ENCODE measurements around the gene MOB3C. TPM values are rescaled to one million over a fixed set of nuclear protein-coding genes. Genes with fewer than 3 reads are reported as not detected.

MOB3C gene
- total RNA-seq, 2 experiments from 2014 or later: 21.0 to 23.8 TPM

DNA sequence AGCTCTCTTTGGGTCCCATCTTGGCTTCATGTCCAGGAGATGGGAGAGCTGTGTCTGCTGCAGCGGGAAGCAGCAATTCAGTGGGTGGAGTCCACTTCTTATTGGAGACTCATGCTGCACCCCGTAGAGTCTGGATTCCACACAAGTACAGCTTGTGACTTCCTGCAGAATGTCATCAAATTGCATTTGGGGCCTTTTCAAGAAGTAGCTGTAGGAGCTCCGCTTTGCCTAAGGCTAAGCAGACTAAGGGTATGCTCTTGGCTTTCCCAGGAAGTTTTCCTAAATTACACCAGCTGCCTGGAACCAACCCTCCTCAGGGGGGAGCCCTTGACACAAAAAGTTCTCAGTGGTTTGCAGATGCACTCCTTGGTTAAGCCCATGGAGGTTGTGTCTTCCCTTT, 5.7 kb upstream of the MOB3C start:
- H3K9me3 Mint-ChIP-seq: no peaks in the 10 kb centered on the region
- H3K36me3 Mint-ChIP-seq: peaks cover 1% of the 10 kb centered on the region
- DNase-seq: no peak
- POLR2A ChIA-PET: no interaction called here
- no peak for ATAC-seq (ENCODE audit: low read depth)
- H3K4me3 Mint-ChIP-seq: no peak overlapping the region
- H3K4me1 Mint-ChIP-seq: peaks cover 20% of the 10 kb centered on the region
- H3K27me3 Mint-ChIP-seq: peaks cover under 1% of the 10 kb centered on the region
- H3K27ac Mint-ChIP-seq: no peak overlapping the region

GRCh38 chr1:46621930-46622329, 5.3 kb upstream of the MOB3C start:
- no peak overlapping the region for H3K4me3 Mint-ChIP-seq
- peaks cover 2% of the 10 kb centered on the region for H3K27me3 Mint-ChIP-seq
- ATAC-seq (ENCODE audit: low read depth): no peak
- no peak for DNase-seq
- H3K9me3 Mint-ChIP-seq: no peaks in the 10 kb centered on the region
- H3K36me3 Mint-ChIP-seq: no peaks in the 10 kb centered on the region
- H3K27ac Mint-ChIP-seq: no peak overlapping the region
- POLR2A ChIA-PET: no interaction called here
- peaks cover 24% of the 10 kb centered on the region for H3K4me1 Mint-ChIP-seq

- no peaks in the 10 kb centered on the region for H3K36me3 Mint-ChIP-seq
- POLR2A ChIA-PET: interaction anchor here (1.3 kb wide), 1 partner anchor 100 kb away, joined by 4 read pairs; the partner anchor contains the start of gene EFCAB14
- H3K4me1 Mint-ChIP-seq: peaks cover 40% of the 10 kb centered on the region
- H3K4me3 Mint-ChIP-seq: no peak overlapping the region
- H3K9me3 Mint-ChIP-seq: no peaks in the 10 kb centered on the region
- no peak for ATAC-seq (ENCODE audit: low read depth)
- H3K27ac Mint-ChIP-seq: no peak overlapping the region
- DNase-seq: no peak
- H3K27me3 Mint-ChIP-seq: peaks cover 2% of the 10 kb centered on the region
Observed at GRCh38 chr1:46619656-46620258, 3.1 kb upstream of the MOB3C start.

- ATAC-seq (ENCODE audit: low read depth): no peak
- H3K27me3 Mint-ChIP-seq: peaks cover 2% of the 10 kb centered on the region
- H3K4me3 Mint-ChIP-seq: no peak overlapping the region
- H3K27ac Mint-ChIP-seq: no peak overlapping the region
- H3K4me1 Mint-ChIP-seq: peaks cover 47% of the 10 kb centered on the region
- POLR2A ChIA-PET: interaction anchor here (0.7 to 1.3 kb wide), 2 partner anchors 39 to 100 kb away, joined by 3 to 4 read pairs; partner anchors contain the start of gene EFCAB14
- no peaks in the 10 kb centered on the region for H3K9me3 Mint-ChIP-seq
- no peak for DNase-seq
- no peaks in the 10 kb centered on the region for H3K36me3 Mint-ChIP-seq
Observed at GRCh38 chr1:46618754-46619415, 2.3 kb upstream of the MOB3C start.

DNA sequence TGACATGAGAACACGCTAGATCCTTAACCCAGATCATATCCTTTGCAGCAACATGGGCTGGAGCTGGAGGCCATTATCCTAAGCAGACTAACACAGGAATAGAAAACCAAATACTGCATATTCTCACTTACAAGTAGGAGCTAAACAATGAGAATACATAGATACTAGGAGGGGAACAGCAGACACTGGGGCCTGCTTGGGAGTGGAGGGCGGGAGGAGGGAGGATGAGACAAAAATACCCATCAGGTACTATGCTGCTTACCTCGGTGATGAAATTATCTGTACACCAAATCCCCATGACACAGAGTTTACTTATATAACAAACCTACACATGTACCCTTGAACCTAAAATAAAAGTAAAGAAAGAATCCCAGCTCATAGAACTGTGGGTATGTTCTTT, 1.2 kb upstream of the MOB3C start:
- Mint-ChIP-seq H3K36me3 (no peaks in the 10 kb centered on the region), H3K27me3 (peaks cover 2% of the 10 kb centered on the region), H3K9me3 (no peaks in the 10 kb centered on the region), H3K4me3 (no peak overlapping the region), H3K27ac (no peak overlapping the region), H3K4me1 (peaks cover 49% of the 10 kb centered on the region)
- POLR2A ChIA-PET: interaction anchor here (0.7 to 5.2 kb wide), 2 partner anchors 13 to 37 kb away, joined by 3 to 91 read pairs; partner anchors contain the start of gene MKNK1
- DNase-seq (no peak), ATAC-seq (ENCODE audit: low read depth) (no peak)

DNA sequence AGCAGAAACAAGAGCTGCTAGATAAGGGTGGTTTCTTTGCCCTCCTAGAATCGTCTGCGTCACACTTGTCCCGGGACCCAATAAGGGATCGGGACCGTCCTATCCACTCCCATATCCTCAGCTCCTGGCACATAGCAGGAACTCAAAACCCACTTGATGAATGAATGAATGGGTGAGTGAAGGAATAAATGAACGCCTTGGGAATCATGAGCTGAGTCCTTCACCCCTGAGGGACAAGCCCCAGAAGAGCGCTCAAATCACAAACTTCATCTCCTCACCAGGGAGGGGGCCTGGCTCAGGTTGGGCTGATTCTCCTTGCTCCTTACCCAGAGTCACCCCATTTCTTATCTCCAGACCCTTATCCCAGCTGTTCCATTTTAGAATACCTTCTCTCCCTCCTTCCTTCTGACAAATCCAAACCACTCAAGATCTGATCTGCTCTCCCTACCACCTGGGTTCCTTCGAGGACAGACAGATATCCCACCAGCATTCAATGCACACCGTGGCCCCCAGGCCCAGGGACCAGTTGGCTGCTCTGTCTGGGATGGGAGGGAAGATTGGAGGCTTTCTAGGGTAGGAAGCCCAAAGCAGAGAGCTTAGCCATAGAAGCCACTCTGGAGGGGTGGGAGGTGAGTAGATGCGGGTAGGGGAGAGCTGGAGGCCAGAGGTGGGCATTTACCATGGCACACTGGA, 643 bp upstream of the MOB3C start:
- Mint-ChIP-seq H3K4me3 (peak overlapping the region; percentile 95), H3K9me3 (no peaks in the 10 kb centered on the region), H3K36me3 (peaks cover 2% of the 10 kb centered on the region), H3K4me1 (peaks cover 51% of the 10 kb centered on the region), H3K27ac (peak overlapping the region; percentile 90), H3K27me3 (peaks cover 2% of the 10 kb centered on the region)
- POLR2A ChIA-PET: interaction anchor here (1.4 to 5.2 kb wide), 5 partner anchors 13 to 102 kb away, joined by 4 to 91 read pairs (median 9); partner anchors contain the start of genes ATPAF1, EFCAB14 and MKNK1
- no peak for DNase-seq
- no peak for ATAC-seq (ENCODE audit: low read depth)

GRCh38 chr1:46615735-46616134, 876 bp downstream of the MOB3C start:
- ATAC-seq (ENCODE audit: low read depth): peak; percentile 27
- POLR2A ChIA-PET: interaction anchor here (1.1 to 5.2 kb wide), 6 partner anchors 11 to 103 kb away, joined by 4 to 91 read pairs (median 7); partner anchors contain the start of genes ATPAF1, EFCAB14 and MKNK1
- DNase-seq: no peak
- Mint-ChIP-seq H3K4me3 (peak overlapping the region; percentile 95), H3K27me3 (peaks cover 2% of the 10 kb centered on the region), H3K9me3 (no peaks in the 10 kb centered on the region), H3K27ac (peak overlapping the region; percentile 90), H3K36me3 (peaks cover 4% of the 10 kb centered on the region), H3K4me1 (peaks cover 51% of the 10 kb centered on the region)

DNA sequence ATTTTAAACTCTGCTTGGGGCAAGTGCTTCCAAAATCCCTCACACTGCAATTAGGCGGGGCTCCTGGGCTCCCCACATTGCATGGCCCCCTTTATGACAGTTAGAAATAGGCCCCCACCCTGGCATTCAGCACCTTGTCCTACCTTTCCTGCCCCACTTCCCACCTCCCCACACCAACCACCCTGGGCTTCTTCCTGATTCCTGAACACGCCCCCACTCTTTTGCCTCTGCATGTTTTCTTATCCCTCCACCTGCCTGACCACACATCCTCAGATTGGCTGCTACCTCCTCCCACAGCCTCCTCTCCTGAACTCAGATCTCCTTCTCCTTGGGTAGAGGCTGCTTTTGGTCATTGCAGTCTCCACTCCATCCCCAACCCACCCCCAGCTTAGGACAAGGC, 1.5 kb downstream of the MOB3C start:
- Mint-ChIP-seq H3K36me3 (peaks cover 5% of the 10 kb centered on the region), H3K27ac (peak overlapping the region; percentile 90), H3K9me3 (no peaks in the 10 kb centered on the region), H3K4me3 (peak overlapping the region; percentile 95), H3K4me1 (peaks cover 47% of the 10 kb centered on the region), H3K27me3 (peaks cover 2% of the 10 kb centered on the region)
- DNase-seq (no peak), ATAC-seq (ENCODE audit: low read depth) (no peak)
- POLR2A ChIA-PET: interaction anchor here (2.2 to 5.2 kb wide), 2 partner anchors 10 to 53 kb away, joined by 9 to 91 read pairs; partner anchors contain the start of genes ATPAF1 and MKNK1

GRCh38 chr1:46614604-46614984, 2.0 kb downstream of the MOB3C start:
- Mint-ChIP-seq H3K9me3 (no peaks in the 10 kb centered on the region), H3K36me3 (peaks cover 10% of the 10 kb centered on the region), H3K27me3 (peaks cover 2% of the 10 kb centered on the region), H3K4me1 (peaks cover 49% of the 10 kb centered on the region), H3K4me3 (peak overlapping the region; percentile 50), H3K27ac (peak overlapping the region; percentile 55)
- POLR2A ChIA-PET: interaction anchor here (0.5 to 5.2 kb wide), 4 partner anchors 10 to 80 kb away, joined by 3 to 91 read pairs (median 4); partner anchors contain the start of genes ATPAF1 and MKNK1
- ATAC-seq (ENCODE audit: low read depth) (no peak), DNase-seq (no peak)

GRCh38 chr1:46613661-46614603, 2.7 kb downstream of the MOB3C start:
- Mint-ChIP-seq H3K27me3 (peaks cover 2% of the 10 kb centered on the region), H3K27ac (peak overlapping the region; percentile 57), H3K4me3 (peak overlapping the region; percentile 50), H3K4me1 (peaks cover 44% of the 10 kb centered on the region), H3K9me3 (no peaks in the 10 kb centered on the region), H3K36me3 (peaks cover 16% of the 10 kb centered on the region)
- ATAC-seq (ENCODE audit: low read depth) (peak; percentile 46), DNase-seq (peak; percentile 55)
- POLR2A ChIA-PET: interaction anchor here (0.5 to 5.2 kb wide), 6 partner anchors 9 to 80 kb away, joined by 3 to 91 read pairs (median 3); partner anchors contain the start of genes ATPAF1 and MKNK1

DNA sequence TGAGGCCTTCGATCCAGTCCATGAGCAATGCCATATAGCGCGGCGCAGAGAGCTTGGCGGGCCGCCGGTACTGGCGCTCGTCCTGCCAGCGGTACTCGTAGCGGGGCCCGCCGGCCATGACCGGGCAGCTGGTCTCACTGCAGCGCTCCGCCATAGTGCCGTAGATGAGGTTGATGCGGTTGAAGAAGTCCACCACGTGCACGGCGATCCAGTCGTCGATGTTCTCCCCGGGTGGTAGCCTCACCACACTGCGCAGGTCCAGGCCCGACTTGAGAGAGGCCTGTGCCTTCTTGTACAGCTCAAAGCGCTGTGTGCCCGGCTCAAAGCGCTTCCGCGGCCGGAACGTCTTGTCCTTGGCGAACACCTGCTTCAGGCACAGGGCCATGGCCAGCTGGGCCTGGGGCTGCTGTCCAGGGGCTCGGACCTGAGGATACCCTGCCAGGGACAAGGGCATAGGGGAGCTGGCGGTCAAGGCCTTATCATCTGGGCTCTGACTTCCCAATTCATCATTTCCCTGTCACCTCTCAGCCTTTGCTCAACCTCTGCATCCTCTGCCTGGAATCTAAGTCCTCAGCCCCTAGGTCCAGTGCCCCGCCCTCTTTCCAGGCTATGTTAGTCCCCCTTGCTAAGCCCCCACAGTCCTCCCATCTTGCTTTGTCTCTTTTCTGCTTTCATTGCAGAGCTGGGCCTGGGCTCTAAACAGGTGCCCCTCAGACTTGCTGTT, 3.5 kb downstream of the MOB3C start:
- Mint-ChIP-seq H3K4me1 (peaks cover 38% of the 10 kb centered on the region), H3K9me3 (no peaks in the 10 kb centered on the region), H3K27me3 (peaks cover 2% of the 10 kb centered on the region), H3K4me3 (peak overlapping the region; percentile 33), H3K27ac (peak overlapping the region; percentile 57), H3K36me3 (peaks cover 24% of the 10 kb centered on the region)
- ATAC-seq (ENCODE audit: low read depth): no peak
- POLR2A ChIA-PET: interaction anchor here (0.5 to 5.2 kb wide), 5 partner anchors 8 to 73 kb away, joined by 3 to 91 read pairs (median 3); partner anchors contain the start of genes ATPAF1 and MKNK1
- DNase-seq: no peak
